ENCODE data around the gene SSH3. TPM values are rescaled to one million over a fixed set of nuclear protein-coding genes. Genes with fewer than 3 reads are reported as not detected.

Gene SSH3
- total and polyA plus RNA-seq, 2 of the 4 experiments (the other 2 are of a cell fraction) = 7.3 to 26.7 TPM

DNA sequence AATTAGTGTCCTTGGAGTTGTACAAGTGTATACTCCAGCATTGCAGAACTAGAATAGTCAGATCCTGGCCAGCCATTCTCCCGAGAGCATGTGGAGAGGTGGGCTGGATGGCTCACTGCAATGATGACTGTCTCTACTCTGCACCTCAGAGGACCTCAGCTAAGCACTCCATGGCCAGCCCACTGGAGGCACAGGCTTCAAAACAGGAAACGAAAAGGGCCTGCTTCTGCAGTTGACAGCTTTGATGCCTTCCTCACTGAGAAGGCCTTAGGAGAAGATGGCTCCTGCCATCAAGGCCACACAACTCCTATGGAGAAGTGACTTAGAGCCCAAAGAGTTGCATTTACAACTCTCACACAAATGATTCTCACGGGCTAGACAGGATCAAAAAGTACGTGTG lies 40.9 kb downstream of the SSH3 start:
- H3K9ac ChIP-seq (ENCODE audit: low read depth, low read length) = no peak overlapping the region
- 80% methylated on average over 1 of the region's 4 CpGs; no CpG with 5 or more reads in 1 of the 2 experiments for WGBS, 2 experiments (ENCODE audit: extremely low coverage in 2 of 2, insufficient read length in 1 of 2)
- no peak overlapping the region for H2BK120ac ChIP-seq (ENCODE audit: low read depth, low read length)
- H3K14ac ChIP-seq (replicated peaks; ENCODE audit: low read depth, low read length) = no peak overlapping the region
- no peak overlapping the region for H2AK5ac ChIP-seq (ENCODE audit: low read depth, low read length)
- no peak overlapping the region for H2AFZ ChIP-seq (replicated peaks; ENCODE audit: low read length, poor library complexity)
- H3K9me3 ChIP-seq (ENCODE audit: control insufficient read depth, insufficient read depth, low read length) = peaks cover 2% of the 10 kb centered on the region; the same call in 1 of the 2 replicates
- no peak overlapping the region for H3K4ac ChIP-seq (ENCODE audit: low read depth, low read length)
- no peaks in the 10 kb centered on the region for H3K9me1 ChIP-seq (ENCODE audit: insufficient read depth, low read length)
- TF ChIP-seq FOS (IDR thresholded peaks at IDR 0.05; ENCODE audit: low read depth, low read length) (no peak), CHD1 (IDR thresholded peaks at IDR 0.05; ENCODE audit: low read depth, low read length) (no peak), POLR2A (IDR thresholded peaks at IDR 0.05; ENCODE audit: low read depth, low read length) (no peak), BHLHE40 (IDR thresholded peaks at IDR 0.05; ENCODE audit: low read depth, low read length) (no peak), SMC3 (IDR thresholded peaks at IDR 0.05; ENCODE audit: low read depth, low read length) (no peak), NFE2L2 (IDR thresholded peaks at IDR 0.05; ENCODE audit: low read depth, low read length) (no peak), CEBPB (IDR thresholded peaks at IDR 0.05; ENCODE audit: low read depth, low read length) (no peak), MAZ (IDR thresholded peaks at IDR 0.05; ENCODE audit: borderline replicate concordance, low read depth, low read length) (no peak)
- DNase-seq (no peak), ATAC-seq (ENCODE audit: low read depth) (no peak)
- dilution Hi-C loops (cut with HindIII; ENCODE audit: low sequenced_read_pairs, unreplicated experiment) (no loop called here), in situ Hi-C loops (cut with MboI; ENCODE audit: low sequenced_read_pairs) (no loop called here), intact Hi-C loops (cut with micrococcal nuclease) (no loop called here)
- no peak overlapping the region for H4K91ac ChIP-seq (ENCODE audit: insufficient read depth, low read depth, low read length)
- peaks cover 2% of the 10 kb centered on the region for H3K4me1 ChIP-seq (ENCODE audit: control insufficient read depth, insufficient read depth, low read length)
- H3K23ac ChIP-seq (ENCODE audit: low read depth, low read length) = no peak overlapping the region
- ChIA-PET CTCF (interaction anchor here (0.6 kb wide), 1 partner anchor 38 kb away, joined by 3 read pairs; no protein-coding TSS in a partner anchor), POLR2A (ENCODE audit: unreplicated experiment) (interaction anchor here (0.6 kb wide), 1 partner anchor 10 kb away, joined by 5 read pairs; no protein-coding TSS in a partner anchor)
- no peak overlapping the region for H3K56ac ChIP-seq (ENCODE audit: extremely low read depth, insufficient read depth, low read length)
- H3K27me3 ChIP-seq (ENCODE audit: control insufficient read depth, insufficient read depth, low read length) = no peaks in the 10 kb centered on the region
- no peak overlapping the region for H2BK15ac ChIP-seq (ENCODE audit: low read depth, low read length)
- no peaks in the 10 kb centered on the region for H3K36me3 ChIP-seq (ENCODE audit: control insufficient read depth, insufficient read depth, low read length)
- H3K4me3 ChIP-seq (ENCODE audit: insufficient read depth, low read depth, low read length) = no peak overlapping the region
- H3K18ac ChIP-seq (ENCODE audit: low read depth, low read length) = no peak overlapping the region
- no peak overlapping the region for H3K27ac ChIP-seq (ENCODE audit: insufficient read depth, low read length)
- no TSS peak for BruUV-seq (replicated peaks)
- H3K4me2 ChIP-seq (ENCODE audit: low read depth, low read length) = no peak overlapping the region
- H3K79me1 ChIP-seq (ENCODE audit: low read depth in 1 of 2, low read length in 2 of 2) = no peaks in the 10 kb centered on the region
- H2BK20ac ChIP-seq (ENCODE audit: low read depth, low read length) = no peak overlapping the region
- no peaks in the 10 kb centered on the region; the same call in 1 of the 2 replicates for H4K20me1 ChIP-seq (ENCODE audit: insufficient read depth, low read length)
- no peak overlapping the region for H4K8ac ChIP-seq (ENCODE audit: low read depth in 2 of 2, low read length in 2 of 2)
- H2BK5ac ChIP-seq (ENCODE audit: low read depth, low read length, poor library complexity, severe bottlenecking) = no peak overlapping the region
- H2AK9ac ChIP-seq (replicated peaks; ENCODE audit: low read depth, low read length, poor library complexity) = no peak overlapping the region
- no peak overlapping the region for H4K5ac ChIP-seq (ENCODE audit: low read depth, low read length)
